Hematopoietic multipotent progenitor cell (in vitro differentiated cells): ENCODE results near the gene MICALL1. TPM values are rescaled to one million over a fixed set of nuclear protein-coding genes. Genes with fewer than 3 reads are reported as not detected.
"Not testable (repeated sequence)": the region's sequence is repeated elsewhere in the genome, so short reads cannot be mapped to it uniquely, and the experiment has no call there.

ENCODE experiments used
- DNase-seq, 3 donors: peaks; one replicate each; pipeline ENCODE4 v3.0.0-alpha.2; 2011 to 2015; ENCODE audit warnings: low read depth in 2 of 3, low spot score in 2 of 3
- total RNA-seq: library from RNA; depleted of rRNA; stranded (reverse); fragments of >200 nt; gene quantifications from one replicate; pipeline ENCODE4 v1.2.3, GENCODE V29; 2012

Gene MICALL1
- total RNA-seq, 1 donor, result 38.5 TPM

- no peak for DNase-seq
These were observed 20.9 kb downstream of the MICALL1 start for GRCh38 chr22:37926771-37927636.

- no peak for DNase-seq
These were observed 21.5 kb downstream of the MICALL1 start for GRCh38 chr22:37927637-37927936.

GRCh38 chr22:37929390-37929789 lies 23.3 kb downstream of the MICALL1 start:
- DNase-seq, result no peak

GRCh38 chr22:37930270-37930951 lies 24.3 kb downstream of the MICALL1 start:
- DNase-seq, result no peak

GRCh38 chr22:37930952-37931440 lies 24.9 kb downstream of the MICALL1 start:
- no peak for DNase-seq

GRCh38 chr22:37931893-37932389 lies 25.8 kb downstream of the MICALL1 start:
- DNase-seq, result no peak

- DNase-seq, result no peak
These were observed 26.3 kb downstream of the MICALL1 start for GRCh38 chr22:37932401-37932800.

- DNase-seq, result no peak
These were observed 26.9 kb downstream of the MICALL1 start for GRCh38 chr22:37932821-37933578.

- DNase-seq, result peak; percentile 53 to 90 (median 88)
These were observed 27.7 kb downstream of the MICALL1 start for GRCh38 chr22:37933711-37934376.

GRCh38 chr22:37940698-37941376 lies 34.7 kb downstream of the MICALL1 start:
- peak in 2 of 3 donors; percentile 10 to 18 for DNase-seq

GRCh38 chr22:37942133-37942532 lies 36.0 kb downstream of the MICALL1 start:
- no peak for DNase-seq

- DNase-seq, result no peak
These were observed 37.2 kb downstream of the MICALL1 start for GRCh38 chr22:37943136-37943824.

GRCh38 chr22:37943825-37944198 lies 37.7 kb downstream of the MICALL1 start:
- no peak for DNase-seq

- not testable (repeated sequence) for DNase-seq
These were observed 38.3 kb downstream of the MICALL1 start for GRCh38 chr22:37944423-37944822.

- DNase-seq, result not testable (repeated sequence)
These were observed 41.2 kb downstream of the MICALL1 start for GRCh38 chr22:37947142-37947795.

GRCh38 chr22:37951305-37951704 lies 45.2 kb downstream of the MICALL1 start:
- no peak for DNase-seq

GRCh38 chr22:37952629-37953028 lies 46.5 kb downstream of the MICALL1 start:
- not testable (repeated sequence) for DNase-seq

GRCh38 chr22:37953062-37953436 lies 47.0 kb downstream of the MICALL1 start:
- no peak for DNase-seq
